Tibial nerve (tissue), 4 donors: ENCODE measurements around the gene OSM. TPM values are rescaled to one million over a fixed set of nuclear protein-coding genes. Genes with fewer than 3 reads are reported as not detected.
A peak's percentile ranks its signal among the peaks of the same experiment; 100 is the strongest.

Source experiments
- DNase-seq, 2 donors: peaks; one replicate each; pipeline ENCODE4 v3.0.0-alpha.2; 2019; ENCODE audit warnings: low spot score in 2 of 2
- H3K27ac ChIP-seq, 4 donors: fragments of 200-600 bp; sonication (generic) in 3 of 4; one replicate each; pipeline ENCODE4 v1.5.1; 2017 to 2019; ENCODE audit warnings: mild to moderate bottlenecking in 1 of 4
- H3K27me3 ChIP-seq, 2 donors: fragments of 200-600 bp; sonication (generic) in 1 of 2; one replicate each; pipeline versions ENCODE4 v1.5.1 to v1.6.0; 2017 to 2019
- H3K36me3 ChIP-seq, 3 donors: fragments of 200-600 bp; sonication (generic); one replicate each; pipeline ENCODE4 v1.5.1; 2018 to 2019
- H3K4me1 ChIP-seq, 4 donors: fragments of 200-600 bp; sonication (generic) in 3 of 4; one replicate each; pipeline ENCODE4 v1.5.1; 2017 to 2019
- H3K4me3 ChIP-seq, 4 donors: fragments of 200-600 bp; sonication (generic) in 3 of 4; one replicate each; pipeline ENCODE4 v1.5.1; 2017 to 2019; ENCODE audit warnings: mild to moderate bottlenecking in 1 of 4, moderate library complexity in 1 of 4
- H3K9me3 ChIP-seq, 4 donors: fragments of 200-600 bp; sonication (generic) in 3 of 4; one replicate each; pipeline ENCODE4 v1.5.1; 2017 to 2019
- CTCF ChIP-seq, 5 experiments: fragments of 200-600 bp in 3 of 5; fragments of 450-650 bp in 2 of 5; sonication (generic) in 3 of 5; IDR thresholded peaks; one replicate each; pipeline ENCODE4 v1.5.1; 2016 to 2019; ENCODE audit warnings: antibody characterized with exemption in 5 of 5, mild to moderate bottlenecking in 3 of 5, moderate library complexity in 2 of 5
- EP300 ChIP-seq, 2 donors: sonication (generic); formaldehyde crosslinking; IDR thresholded peaks; one replicate each; pipeline ENCODE4 v1.6.1; 2017; ENCODE audit warnings: antibody characterized with exemption in 2 of 2, mild to moderate bottlenecking in 1 of 2
- POLR2A ChIP-seq, 2 donors: fragments of 450-650 bp; IDR thresholded peaks; one replicate each; pipeline ENCODE4 v1.6.1; 2017; ENCODE audit warnings: antibody characterized with exemption in 2 of 2, mild to moderate bottlenecking in 2 of 2, moderate library complexity in 2 of 2
- WGBS, 2 donors: methylation state at CpG; one replicate each; pipeline ENCODE4 v1.1.5; 2018; 5-methylcytosine and 5-hydroxymethylcytosine counted together
- total RNA-seq, 4 donors: library from RNA; depleted of rRNA; stranded (reverse); fragments of >200 nt; gene quantifications; one replicate each; pipeline ENCODE4 v1.1.0, GENCODE V29; 2016

The OSM gene
- total RNA-seq, 4 donors from 2014 or later, result 1.4 to 19.7 (median 4.2) TPM

GRCh38 chr22:30287648-30288418, 21.2 kb upstream of the OSM start:
- peak; percentile 78 to 92 for DNase-seq
- TF ChIP-seq CTCF (IDR thresholded peaks at IDR 0.05) (peak; percentile 66 to 93 (median 86)), EP300 (IDR thresholded peaks at IDR 0.05) (peak; percentile 34 to 86), POLR2A (IDR thresholded peaks at IDR 0.05) (peak; percentile 25 to 73)
- H3K4me3 ChIP-seq, result peak overlapping the region; percentile 80 to 97 (median 92)
- 16 to 17% methylated on average over 5 of the region's 5 CpGs for WGBS, 2 donors
- no peaks in the 10 kb centered on the region for H3K9me3 ChIP-seq
- peaks cover 7 to 59% (median 27%) of the 10 kb centered on the region in 4 donors for H3K4me1 ChIP-seq
- H3K36me3 ChIP-seq, result peaks cover 0 to 53% (median 2%) of the 10 kb centered on the region in 3 donors
- peak overlapping the region; percentile 93 to 96 (median 94) for H3K27ac ChIP-seq
- H3K27me3 ChIP-seq, result no peaks in the 10 kb centered on the region

GRCh38 chr22:30286813-30287647, 20.4 kb upstream of the OSM start:
- Histone ChIP-seq H3K4me1 (peaks cover 7 to 53% (median 25%) of the 10 kb centered on the region in 4 donors), H3K27me3 (no peaks in the 10 kb centered on the region), H3K36me3 (peaks cover 0 to 51% (median 0%) of the 10 kb centered on the region in 3 donors), H3K4me3 (no peak overlapping the region), H3K9me3 (no peaks in the 10 kb centered on the region), H3K27ac (peak overlapping the region in 3 of 4 donors; percentile 25 to 94 (median 93))
- peak in 1 of 2 donors; percentile 54 for DNase-seq
- TF ChIP-seq POLR2A (IDR thresholded peaks at IDR 0.05) (no peak), EP300 (IDR thresholded peaks at IDR 0.05) (no peak), CTCF (IDR thresholded peaks at IDR 0.05) (peak; percentile 77 to 95 (median 91))
- 43 to 59% methylated on average over 14 to 20 of the region's 31 CpGs for WGBS, 2 donors

- 73% methylated on average over 5 of the region's 5 CpGs for WGBS, 2 donors
- Histone ChIP-seq H3K27me3 (no peaks in the 10 kb centered on the region), H3K4me3 (no peak overlapping the region), H3K9me3 (no peaks in the 10 kb centered on the region), H3K27ac (no peak overlapping the region), H3K36me3 (peaks cover 0 to 49% (median 0%) of the 10 kb centered on the region in 3 donors), H3K4me1 (peaks cover 3 to 46% (median 18%) of the 10 kb centered on the region in 4 donors)
- TF ChIP-seq POLR2A (IDR thresholded peaks at IDR 0.05) (no peak), CTCF (IDR thresholded peaks at IDR 0.05) (no peak), EP300 (IDR thresholded peaks at IDR 0.05) (no peak)
- DNase-seq, result no peak
Measured at GRCh38 chr22:30286331-30286730, 19.7 kb upstream of the OSM start.

GRCh38 chr22:30285846-30286200, 19.2 kb upstream of the OSM start:
- H3K27me3 ChIP-seq, result no peaks in the 10 kb centered on the region
- no peak for TF ChIP-seq EP300 (IDR thresholded peaks at IDR 0.05)
- no peak for TF ChIP-seq CTCF (IDR thresholded peaks at IDR 0.05)
- H3K36me3 ChIP-seq, result peaks cover 0 to 49% (median 0%) of the 10 kb centered on the region in 3 donors
- no peak overlapping the region for H3K4me3 ChIP-seq
- H3K4me1 ChIP-seq, result peaks cover 0 to 41% (median 13%) of the 10 kb centered on the region in 4 donors
- DNase-seq, result no peak
- H3K27ac ChIP-seq, result no peak overlapping the region
- H3K9me3 ChIP-seq, result no peaks in the 10 kb centered on the region
- WGBS, 2 donors, result 89% methylated on average over 4 of the region's 8 CpGs; no CpG with 5 or more reads in 1 of the 2 donors
